Loucy (cell line): ENCODE measurements around the gene CACHD1.

Source experiments
- H2AFZ ChIP-seq: fragments of 200-600 bp; sonication (generic); 2 replicates; pipeline ENCODE4 v1.6.0; 2016; ENCODE audit warnings: antibody characterized with exemption, mild to moderate bottlenecking, low read length, moderate library complexity
- H3F3A ChIP-seq: fragments of 200-600 bp; 2 replicates; pipeline ENCODE4 v1.6.0; 2016; ENCODE audit warnings: antibody characterized with exemption, low read depth, mild to moderate bottlenecking
- H3K27me3 ChIP-seq: fragments of 200-600 bp; sonication (generic); 2 replicates; pipeline ENCODE4 v1.6.1; 2014; ENCODE audit warnings: low read length, mild to moderate bottlenecking; ENCODE audit not compliant: insufficient read depth, poor library complexity, severe bottlenecking
- H3K36me3 ChIP-seq: fragments of 200-600 bp; sonication (generic); 2 replicates; pipeline ENCODE4 v1.6.1; 2016; ENCODE audit warnings: low read length; ENCODE audit not compliant: insufficient read depth
- H3K4me1 ChIP-seq: fragments of 200-600 bp; sonication (generic); 2 replicates; pipeline ENCODE4 v1.5.1; 2014; ENCODE audit warnings: low read length, mild to moderate bottlenecking; ENCODE audit not compliant: insufficient read depth, poor library complexity, severe bottlenecking
- H3K4me2 ChIP-seq: fragments of 200-600 bp; sonication (generic); 2 replicates; pipeline ENCODE4 v1.6.0; 2014; ENCODE audit warnings: antibody characterized with exemption, low read length, low read depth, mild to moderate bottlenecking; ENCODE audit not compliant: poor library complexity, severe bottlenecking
- H3K4me3 ChIP-seq: fragments of 200-600 bp; sonication (generic); 2 replicates; pipeline ENCODE4 v1.5.1; 2014; ENCODE audit warnings: low read length, mild to moderate bottlenecking, mixed read lengths; ENCODE audit not compliant: poor library complexity, severe bottlenecking
- H3K79me2 ChIP-seq: fragments of 200-600 bp; sonication (generic); 2 replicates; pipeline ENCODE4 v1.6.1; 2014; ENCODE audit warnings: low read length; ENCODE audit not compliant: insufficient read depth
- H3K9ac ChIP-seq: fragments of 200-600 bp; sonication (generic); 2 replicates; pipeline ENCODE4 v1.6.0; 2014; ENCODE audit warnings: mild to moderate bottlenecking, low read depth, low read length, moderate library complexity; ENCODE audit not compliant: poor library complexity, severe bottlenecking
- H3K9me2 ChIP-seq: fragments of 200-600 bp; sonication (generic); replicated peaks from 2 replicates; pipeline ENCODE4 v1.6.1; 2016; ENCODE audit warnings: low read depth, low read length, mixed read lengths
- H3K9me3 ChIP-seq: fragments of 200-600 bp; sonication (generic); 2 replicates; pipeline ENCODE4 v1.6.1; 2014; ENCODE audit warnings: mild to moderate bottlenecking, antibody characterized with exemption, low read length, low read depth; ENCODE audit not compliant: insufficient read depth
- H4K20me1 ChIP-seq: fragments of 200-600 bp; sonication (generic); 2 replicates; pipeline ENCODE4 v1.6.0; 2014; ENCODE audit warnings: antibody characterized with exemption, low read length, mild to moderate bottlenecking; ENCODE audit not compliant: insufficient read depth, poor library complexity, severe bottlenecking
- EZH2phosphoT487 ChIP-seq: fragments of 200-600 bp; IDR thresholded peaks from 2 replicates; pipeline ENCODE4 v1.6.1; 2018; ENCODE audit warnings: antibody characterized with exemption, mild to moderate bottlenecking, moderate library complexity, borderline replicate concordance
- TF ChIP-seq, protein P1 (sequence below): fragments of 200-600 bp; sonication (generic); conservative IDR thresholded peaks from 2 replicates; pipeline ENCODE4 v1.5.1; 2014; ENCODE audit warnings: mild to moderate bottlenecking, antibody characterized with exemption, low read length

CACHD1 gene

DNA sequence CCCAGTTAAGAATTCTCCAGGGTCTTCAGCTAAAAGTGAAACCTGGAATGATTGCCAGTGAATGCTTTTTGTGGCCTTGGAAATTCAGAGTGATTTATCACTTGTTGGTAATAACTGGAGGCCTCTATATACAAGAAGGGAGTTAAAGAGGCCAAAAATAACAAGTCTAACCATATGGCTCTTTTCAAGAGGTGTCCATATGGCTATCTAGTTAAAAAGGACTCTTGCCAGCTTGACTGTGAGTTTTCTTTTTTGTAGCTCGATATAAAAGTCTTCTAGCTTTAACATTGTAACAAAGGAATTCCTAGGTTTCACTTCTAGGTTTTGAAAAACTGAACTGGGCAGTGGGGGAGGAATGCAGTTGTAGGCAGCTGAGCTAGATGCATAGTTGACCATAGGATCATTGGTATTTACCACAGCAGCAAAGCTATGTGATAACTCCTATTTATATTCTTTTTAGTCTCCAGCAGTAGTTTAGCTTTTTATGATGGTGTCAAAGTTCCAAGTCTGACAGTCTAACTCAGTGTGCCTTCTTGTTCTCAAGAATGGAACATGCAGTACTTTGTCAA, 44.4 kb downstream of the CACHD1 start:
- no peaks in the 10 kb centered on the region for H3K36me3 ChIP-seq
- H3K9ac ChIP-seq: peak overlapping the region; percentile 15
- peaks cover 2% of the 10 kb centered on the region for H4K20me1 ChIP-seq
- no peak overlapping the region for H3K4me3 ChIP-seq
- peak overlapping the region; percentile 51 for H3K4me2 ChIP-seq
- H3K4me1 ChIP-seq: peaks cover 42% of the 10 kb centered on the region
- H3K9me2 ChIP-seq: no peaks in the 10 kb centered on the region
- H2AFZ ChIP-seq: no peak overlapping the region
- TF ChIP-seq EZH2phosphoT487: no peak
- TF ChIP-seq, protein P1, sequence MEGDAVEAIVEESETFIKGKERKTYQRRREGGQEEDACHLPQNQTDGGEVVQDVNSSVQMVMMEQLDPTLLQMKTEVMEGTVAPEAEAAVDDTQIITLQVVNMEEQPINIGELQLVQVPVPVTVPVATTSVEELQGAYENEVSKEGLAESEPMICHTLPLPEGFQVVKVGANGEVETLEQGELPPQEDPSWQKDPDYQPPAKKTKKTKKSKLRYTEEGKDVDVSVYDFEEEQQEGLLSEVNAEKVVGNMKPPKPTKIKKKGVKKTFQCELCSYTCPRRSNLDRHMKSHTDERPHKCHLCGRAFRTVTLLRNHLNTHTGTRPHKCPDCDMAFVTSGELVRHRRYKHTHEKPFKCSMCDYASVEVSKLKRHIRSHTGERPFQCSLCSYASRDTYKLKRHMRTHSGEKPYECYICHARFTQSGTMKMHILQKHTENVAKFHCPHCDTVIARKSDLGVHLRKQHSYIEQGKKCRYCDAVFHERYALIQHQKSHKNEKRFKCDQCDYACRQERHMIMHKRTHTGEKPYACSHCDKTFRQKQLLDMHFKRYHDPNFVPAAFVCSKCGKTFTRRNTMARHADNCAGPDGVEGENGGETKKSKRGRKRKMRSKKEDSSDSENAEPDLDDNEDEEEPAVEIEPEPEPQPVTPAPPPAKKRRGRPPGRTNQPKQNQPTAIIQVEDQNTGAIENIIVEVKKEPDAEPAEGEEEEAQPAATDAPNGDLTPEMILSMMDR: no peak
- H3F3A ChIP-seq: no peaks in the 10 kb centered on the region
- no peaks in the 10 kb centered on the region for H3K27me3 ChIP-seq
- peaks cover 48% of the 10 kb centered on the region for H3K79me2 ChIP-seq
- no peaks in the 10 kb centered on the region for H3K9me3 ChIP-seq

DNA sequence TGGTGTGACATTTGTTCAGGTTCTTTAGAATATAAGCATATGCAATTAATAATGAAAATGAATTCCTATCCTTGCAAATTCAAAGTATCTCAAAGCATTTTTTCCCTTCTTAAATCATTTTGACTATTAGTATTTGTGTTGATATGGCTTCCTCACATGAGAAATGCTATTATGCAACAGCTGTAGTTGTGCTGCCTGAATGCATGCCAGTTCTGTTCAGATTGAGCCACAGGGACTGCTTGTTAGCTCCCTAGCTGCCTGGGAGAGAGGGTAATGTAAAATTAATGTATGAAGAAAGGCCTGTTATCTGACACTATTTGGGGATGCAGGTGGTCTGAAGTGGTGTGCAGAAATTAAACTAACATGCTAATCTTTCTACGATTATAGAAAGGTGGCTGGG, 45.5 kb downstream of the CACHD1 start:
- no peak overlapping the region for H3K9ac ChIP-seq
- H3K4me3 ChIP-seq: no peak overlapping the region
- H4K20me1 ChIP-seq: no peaks in the 10 kb centered on the region
- no peaks in the 10 kb centered on the region for H3K9me2 ChIP-seq
- no peaks in the 10 kb centered on the region for H3K36me3 ChIP-seq
- no peaks in the 10 kb centered on the region for H3K27me3 ChIP-seq
- H3K4me2 ChIP-seq: peak overlapping the region; percentile 24
- H3K9me3 ChIP-seq: no peaks in the 10 kb centered on the region
- TF ChIP-seq, protein P1: no peak
- no peak for TF ChIP-seq EZH2phosphoT487
- H2AFZ ChIP-seq: no peak overlapping the region
- peaks cover 44% of the 10 kb centered on the region for H3K79me2 ChIP-seq
- peaks cover 31% of the 10 kb centered on the region for H3K4me1 ChIP-seq
- H3F3A ChIP-seq: no peaks in the 10 kb centered on the region

- H3K4me2 ChIP-seq: no peak overlapping the region
- H3K36me3 ChIP-seq: no peaks in the 10 kb centered on the region
- TF ChIP-seq EZH2phosphoT487: no peak
- TF ChIP-seq, protein P1: no peak
- H3K9ac ChIP-seq: no peak overlapping the region
- peaks cover 44% of the 10 kb centered on the region; the same call in 1 of the 2 replicates for H3K79me2 ChIP-seq
- H4K20me1 ChIP-seq: no peaks in the 10 kb centered on the region
- no peak overlapping the region for H2AFZ ChIP-seq
- no peaks in the 10 kb centered on the region for H3K9me2 ChIP-seq
- H3K27me3 ChIP-seq: no peaks in the 10 kb centered on the region
- peaks cover 22% of the 10 kb centered on the region for H3K4me1 ChIP-seq
- no peak overlapping the region for H3K4me3 ChIP-seq
- no peaks in the 10 kb centered on the region for H3F3A ChIP-seq
- no peaks in the 10 kb centered on the region for H3K9me3 ChIP-seq
Measured at GRCh38 chr1:64516301-64516700, 46.4 kb downstream of the CACHD1 start.
